Measurements from ENCODE around the gene C6orf58.

The C6orf58 gene

GRCh38 chr6:127561660-127562059 lies 15.3 kb upstream of the C6orf58 start:
- Histone ChIP-seq H3K9ac (ENCODE audit: low read length) (no peak overlapping the region), H3F3A (ENCODE audit: insufficient read depth, low read length) (no peaks in the 10 kb centered on the region), H3K4me2 (ENCODE audit: low read depth, low read length) (no peak overlapping the region), H3K27me3 (replicated peaks; ENCODE audit: insufficient read depth, low read length) (no peaks in the 10 kb centered on the region), H3K79me2 (ENCODE audit: low read length) (no peaks in the 10 kb centered on the region), H3K9me2 (replicated peaks; ENCODE audit: insufficient read depth, low read length) (no peaks in the 10 kb centered on the region), H4K20me1 (ENCODE audit: insufficient read depth, low read length) (no peaks in the 10 kb centered on the region), H3K36me3 (replicated peaks; ENCODE audit: insufficient read depth, low read length) (no peaks in the 10 kb centered on the region), H2AFZ (ENCODE audit: low read length) (no peak overlapping the region), H3K4me1 (ENCODE audit: low read length) (no peaks in the 10 kb centered on the region), H3K27ac (ENCODE audit: low read length) (no peak overlapping the region), H3K4me3 (ENCODE audit: low read length) (no peak overlapping the region), H3K9me3 (replicated peaks; ENCODE audit: insufficient read depth, low read length) (no peaks in the 10 kb centered on the region)
- DNase-seq = no peak
- no peak for TF ChIP-seq CTCF (IDR thresholded peaks at IDR 0.05; ENCODE audit: low read length)
- no peak for TF ChIP-seq EZH2phosphoT487 (IDR thresholded peaks at IDR 0.05; ENCODE audit: low read length)
- TF ChIP-seq EZH2 (optimal IDR thresholded peaks at IDR 0.05; ENCODE audit: low read depth, low read length) = no peak

- H3K36me3 ChIP-seq (replicated peaks; ENCODE audit: insufficient read depth, low read length) = no peaks in the 10 kb centered on the region
- H3K9ac ChIP-seq (ENCODE audit: low read length) = no peak overlapping the region
- TF ChIP-seq EZH2phosphoT487 (IDR thresholded peaks at IDR 0.05; ENCODE audit: low read length) (no peak), CTCF (IDR thresholded peaks at IDR 0.05; ENCODE audit: low read length) (no peak), EZH2 (optimal IDR thresholded peaks at IDR 0.05; ENCODE audit: low read depth, low read length) (no peak)
- no peak overlapping the region for H3K4me3 ChIP-seq (ENCODE audit: low read length)
- DNase-seq = no peak
- no peak overlapping the region for H2AFZ ChIP-seq (ENCODE audit: low read length)
- no peaks in the 10 kb centered on the region for H3F3A ChIP-seq (ENCODE audit: insufficient read depth, low read length)
- H3K4me2 ChIP-seq (ENCODE audit: low read depth, low read length) = no peak overlapping the region
- H3K79me2 ChIP-seq (ENCODE audit: low read length) = no peaks in the 10 kb centered on the region
- H3K9me3 ChIP-seq (replicated peaks; ENCODE audit: insufficient read depth, low read length) = no peaks in the 10 kb centered on the region
- no peaks in the 10 kb centered on the region for H3K4me1 ChIP-seq (ENCODE audit: low read length)
- no peaks in the 10 kb centered on the region for H3K9me2 ChIP-seq (replicated peaks; ENCODE audit: insufficient read depth, low read length)
- H3K27me3 ChIP-seq (replicated peaks; ENCODE audit: insufficient read depth, low read length) = no peaks in the 10 kb centered on the region
- no peaks in the 10 kb centered on the region for H4K20me1 ChIP-seq (ENCODE audit: insufficient read depth, low read length)
- H3K27ac ChIP-seq (ENCODE audit: low read length) = no peak overlapping the region
These were observed 12.2 kb upstream of the C6orf58 start for GRCh38 chr6:127564761-127565160.

GRCh38 chr6:127566119-127566518 lies 10.9 kb upstream of the C6orf58 start:
- no peak overlapping the region for H3K27ac ChIP-seq (ENCODE audit: low read length)
- no peaks in the 10 kb centered on the region for H3K9me2 ChIP-seq (replicated peaks; ENCODE audit: insufficient read depth, low read length)
- H4K20me1 ChIP-seq (ENCODE audit: insufficient read depth, low read length) = no peaks in the 10 kb centered on the region
- H2AFZ ChIP-seq (ENCODE audit: low read length) = no peak overlapping the region
- no peaks in the 10 kb centered on the region for H3K4me1 ChIP-seq (ENCODE audit: low read length)
- H3K79me2 ChIP-seq (ENCODE audit: low read length) = no peaks in the 10 kb centered on the region
- H3K4me2 ChIP-seq (ENCODE audit: low read depth, low read length) = no peak overlapping the region
- no peak overlapping the region for H3K9ac ChIP-seq (ENCODE audit: low read length)
- H3K9me3 ChIP-seq (replicated peaks; ENCODE audit: insufficient read depth, low read length) = no peaks in the 10 kb centered on the region
- no peak for TF ChIP-seq EZH2phosphoT487 (IDR thresholded peaks at IDR 0.05; ENCODE audit: low read length)
- TF ChIP-seq EZH2 (optimal IDR thresholded peaks at IDR 0.05; ENCODE audit: low read depth, low read length) = no peak
- no peak for TF ChIP-seq CTCF (IDR thresholded peaks at IDR 0.05; ENCODE audit: low read length)
- no peak overlapping the region for H3K4me3 ChIP-seq (ENCODE audit: low read length)
- no peaks in the 10 kb centered on the region for H3F3A ChIP-seq (ENCODE audit: insufficient read depth, low read length)
- H3K36me3 ChIP-seq (replicated peaks; ENCODE audit: insufficient read depth, low read length) = no peaks in the 10 kb centered on the region
- no peaks in the 10 kb centered on the region for H3K27me3 ChIP-seq (replicated peaks; ENCODE audit: insufficient read depth, low read length)
- DNase-seq = no peak

All from MM.1S (cell line).